WTC11 (cell line): ENCODE data around the gene ACOT13. TPM values are rescaled to one million over a fixed set of nuclear protein-coding genes. Genes with fewer than 3 reads are reported as not detected.
A peak's percentile ranks its signal among the peaks of the same experiment; 100 is the strongest.

Experiments
- ATAC-seq: fragments of 200-7000 bp; cut with Tn5 transposase; 2 replicates; pipeline ENCODE4 v1.10.0; 2021; ENCODE audit warnings: mild to moderate bottlenecking, moderate library complexity
- CTCF ChIA-PET: fragments of 300-600 bp; sonication (Branson Sonifier 250); formaldehyde crosslinking; loops from one replicate; lab custom pipeline; 2021; ENCODE audit warnings: antibody characterized with exemption; lab: Charles Lee
- POLR2A ChIA-PET: fragments of 350-600 bp; sonication (Branson Sonifier 250); formaldehyde crosslinking; loops from one replicate; lab custom pipeline; 2021; ENCODE audit warnings: antibody characterized with exemption; lab: Charles Lee
- DNase-seq: peaks from one replicate; pipeline ENCODE4 v3.0.0; 2021; ENCODE audit warnings: low spot score
- H3K27ac Mint-ChIP-seq: 2 replicates; pipeline ENCODE4 v1.8.0; 2021; ENCODE audit warnings: mixed read lengths
- H3K27me3 Mint-ChIP-seq: 2 replicates; pipeline ENCODE4 v1.8.0; 2021; ENCODE audit warnings: low read depth, mild to moderate bottlenecking, moderate library complexity, mixed read lengths
- H3K36me3 Mint-ChIP-seq: 2 replicates; pipeline ENCODE4 v1.8.0; 2021; ENCODE audit warnings: mixed read lengths
- H3K4me1 Mint-ChIP-seq: 2 replicates; pipeline ENCODE4 v1.8.0; 2022; ENCODE audit warnings: mixed read lengths
- H3K4me3 Mint-ChIP-seq: 2 replicates; pipeline ENCODE4 v1.8.0; 2021; ENCODE audit warnings: mild to moderate bottlenecking, moderate library complexity, mixed read lengths
- H3K9me3 Mint-ChIP-seq: 2 replicates; pipeline ENCODE4 v1.8.0; 2021; ENCODE audit warnings: mixed read lengths
- AR ChIP-seq: fragments of 250-450 bp; sonication (Bioruptor Pico); IDR thresholded peaks from 2 replicates; pipeline ENCODE4 v1.9.0; 2021; ENCODE audit warnings: mild to moderate bottlenecking
- ARID4B ChIP-seq: sonication (generic); formaldehyde crosslinking; IDR thresholded peaks from 2 replicates; pipeline ENCODE4 v1.8.0; 2023; ENCODE audit warnings: missing genetic modification reagents, mild to moderate bottlenecking, borderline replicate concordance
- ATF1 ChIP-seq: sonication (generic); formaldehyde crosslinking; IDR thresholded peaks from 2 replicates; pipeline ENCODE4 v1.8.1; 2023; ENCODE audit warnings: mild to moderate bottlenecking, moderate library complexity, missing genetic modification reagents
- CREB1 ChIP-seq: sonication (generic); formaldehyde crosslinking; IDR thresholded peaks from 2 replicates; pipeline ENCODE4 v1.8.0; 2023; ENCODE audit warnings: mild to moderate bottlenecking, missing genetic modification reagents
- HMGA2 ChIP-seq: fragments of 250-450 bp; sonication (Bioruptor Pico); IDR thresholded peaks from 2 replicates; pipeline ENCODE4 v1.4.0; 2021; ENCODE audit warnings: mild to moderate bottlenecking, moderate library complexity
- JAZF1 ChIP-seq: fragments of 250-450 bp; sonication (Bioruptor Pico); IDR thresholded peaks from 2 replicates; pipeline ENCODE4 v1.9.0; 2021; ENCODE audit warnings: moderate library complexity, mild to moderate bottlenecking, inconsistent platforms
- JUN ChIP-seq: sonication (generic); formaldehyde crosslinking; IDR thresholded peaks from 2 replicates; pipeline ENCODE4 v1.8.0; 2023; ENCODE audit warnings: mild to moderate bottlenecking, missing genetic modification reagents
- MAX ChIP-seq: sonication (generic); formaldehyde crosslinking; IDR thresholded peaks from 2 replicates; pipeline ENCODE4 v1.8.0; 2022; ENCODE audit warnings: mild to moderate bottlenecking, missing genetic modification reagents
- NFE2L1 ChIP-seq: sonication (generic); formaldehyde crosslinking; IDR thresholded peaks from 2 replicates; pipeline ENCODE4 v1.8.1; 2023; ENCODE audit warnings: missing genetic modification reagents
- NR1H2 ChIP-seq: sonication (generic); formaldehyde crosslinking; IDR thresholded peaks from 2 replicates; pipeline ENCODE4 v1.9.0; 2021; ENCODE audit warnings: mild to moderate bottlenecking, moderate library complexity, missing genetic modification reagents
- PREB ChIP-seq: sonication (generic); formaldehyde crosslinking; IDR thresholded peaks from 2 replicates; pipeline ENCODE4 v1.8.1; 2022; ENCODE audit warnings: mild to moderate bottlenecking, missing genetic modification reagents, moderate library complexity, borderline replicate concordance
- ZNF138 ChIP-seq: sonication (generic); formaldehyde crosslinking; conservative IDR thresholded peaks from 2 replicates; pipeline ENCODE4 v1.8.1; 2022; ENCODE audit warnings: mild to moderate bottlenecking, moderate library complexity, missing genetic modification reagents
- ZNF263 ChIP-seq: sonication (generic); formaldehyde crosslinking; IDR thresholded peaks from 2 replicates; pipeline ENCODE4 v1.8.1; 2022; ENCODE audit warnings: low read depth, mild to moderate bottlenecking, moderate library complexity, missing genetic modification reagents
- ZNF281 ChIP-seq: sonication (generic); formaldehyde crosslinking; IDR thresholded peaks from 2 replicates; pipeline ENCODE4 v1.8.0; 2023; ENCODE audit warnings: mild to moderate bottlenecking, missing genetic modification reagents
- ZNF425 ChIP-seq: fragments of 250-450 bp; sonication (Bioruptor Pico); conservative IDR thresholded peaks from 2 replicates; pipeline ENCODE4 v1.9.0; 2021; ENCODE audit warnings: mild to moderate bottlenecking
- ZNF671 ChIP-seq: fragments of 250-450 bp; sonication (Bioruptor Pico); IDR thresholded peaks from 2 replicates; pipeline ENCODE4 v1.8.0; 2021; ENCODE audit warnings: mild to moderate bottlenecking
- total RNA-seq: library from RNA; stranded (reverse); gene quantifications from 3 replicates; pipeline ENCODE4 v1.2.3, GENCODE V29; 2021

ACOT13 gene
- total RNA-seq, 1 experiment from 2014 or later, result 54.0 TPM

GRCh38 chr6:24643920-24644319 is 23.0 kb upstream of the ACOT13 start:
- CTCF ChIA-PET, result no interaction called here
- POLR2A ChIA-PET, result no interaction called here
- Mint-ChIP-seq H3K4me3 (no peak overlapping the region), H3K27ac (no peak overlapping the region), H3K9me3 (peaks cover 4% of the 10 kb centered on the region), H3K36me3 (peaks cover 3% of the 10 kb centered on the region), H3K4me1 (peaks cover 12% of the 10 kb centered on the region), H3K27me3 (peaks cover 7% of the 10 kb centered on the region)
- DNase-seq, result no peak
- no peak for ATAC-seq
- TF ChIP-seq ZNF671 (CRISPR knock-in tag) (no peak), ARID4B (CRISPR knock-in tag) (no peak), NFE2L1 (CRISPR knock-in tag) (no peak), CREB1 (CRISPR knock-in tag) (no peak), ZNF281 (CRISPR knock-in tag) (no peak), ZNF138 (CRISPR knock-in tag) (no peak), ZNF263 (CRISPR knock-in tag) (no peak), NR1H2 (no peak)

- no peaks in the 10 kb centered on the region for H3K9me3 Mint-ChIP-seq
- POLR2A ChIA-PET, result no interaction called here
- DNase-seq (no peak), ATAC-seq (no peak)
- H3K27ac Mint-ChIP-seq, result no peak overlapping the region
- CTCF ChIA-PET, result no interaction called here
- peaks cover 7% of the 10 kb centered on the region for H3K27me3 Mint-ChIP-seq
- peak overlapping the region; percentile 91; the same call in 1 of the 2 replicates for H3K4me3 Mint-ChIP-seq
- peaks cover 12% of the 10 kb centered on the region for H3K4me1 Mint-ChIP-seq
- TF ChIP-seq HMGA2 (CRISPR knock-in tag) (no peak), PREB (CRISPR knock-in tag) (no peak), ZNF263 (CRISPR knock-in tag) (no peak), ZNF425 (CRISPR knock-in tag) (no peak)
- H3K36me3 Mint-ChIP-seq, result no peaks in the 10 kb centered on the region
Observed at GRCh38 chr6:24644377-24644776, 22.5 kb upstream of the ACOT13 start.

GRCh38 chr6:24646771-24647170 is 20.1 kb upstream of the ACOT13 start:
- ATAC-seq (no peak; the same call in 1 of the 2 replicates), DNase-seq (no peak)
- ChIA-PET POLR2A (interaction anchor here (0.5 to 1.4 kb wide), 2 partner anchors 12 to 53 kb away, joined by 5 to 7 read pairs; no protein-coding TSS in a partner anchor), CTCF (interaction anchor here (1.3 to 2.7 kb wide), 6 partner anchors 20 to 126 kb away, joined by 3 to 16 read pairs (median 8); partner anchors contain the start of genes ACOT13 and TDP2)
- no peak overlapping the region for H3K27ac Mint-ChIP-seq
- peaks cover 7% of the 10 kb centered on the region for H3K36me3 Mint-ChIP-seq
- H3K4me3 Mint-ChIP-seq, result peak overlapping the region; percentile 91
- peaks cover 12% of the 10 kb centered on the region for H3K4me1 Mint-ChIP-seq
- no peaks in the 10 kb centered on the region for H3K9me3 Mint-ChIP-seq
- peaks cover 7% of the 10 kb centered on the region for H3K27me3 Mint-ChIP-seq
- TF ChIP-seq AR (CRISPR knock-in tag), result no peak
- no peak for TF ChIP-seq MAX
- TF ChIP-seq JAZF1 (CRISPR knock-in tag), result no peak
- no peak for TF ChIP-seq JUN (CRISPR knock-in tag)
- no peak for TF ChIP-seq ZNF263 (CRISPR knock-in tag)
- TF ChIP-seq ATF1 (CRISPR knock-in tag), result no peak
- TF ChIP-seq HMGA2 (CRISPR knock-in tag), result no peak
